ENCODE data around the gene C1QTNF12.

C1QTNF12 gene

GRCh38 chr1:1210726-1211540 lies 35.6 kb downstream of the C1QTNF12 start:
- in situ Hi-C loops (cut with HindIII; ENCODE audit: low sequenced_read_pairs), result no loop called here
- DNase-seq (ENCODE audit: low read depth, low spot score), result no peak
- H3K4me3 ChIP-seq (ENCODE audit: low read depth, low read length), result no peak overlapping the region
- TF ChIP-seq, protein P1, sequence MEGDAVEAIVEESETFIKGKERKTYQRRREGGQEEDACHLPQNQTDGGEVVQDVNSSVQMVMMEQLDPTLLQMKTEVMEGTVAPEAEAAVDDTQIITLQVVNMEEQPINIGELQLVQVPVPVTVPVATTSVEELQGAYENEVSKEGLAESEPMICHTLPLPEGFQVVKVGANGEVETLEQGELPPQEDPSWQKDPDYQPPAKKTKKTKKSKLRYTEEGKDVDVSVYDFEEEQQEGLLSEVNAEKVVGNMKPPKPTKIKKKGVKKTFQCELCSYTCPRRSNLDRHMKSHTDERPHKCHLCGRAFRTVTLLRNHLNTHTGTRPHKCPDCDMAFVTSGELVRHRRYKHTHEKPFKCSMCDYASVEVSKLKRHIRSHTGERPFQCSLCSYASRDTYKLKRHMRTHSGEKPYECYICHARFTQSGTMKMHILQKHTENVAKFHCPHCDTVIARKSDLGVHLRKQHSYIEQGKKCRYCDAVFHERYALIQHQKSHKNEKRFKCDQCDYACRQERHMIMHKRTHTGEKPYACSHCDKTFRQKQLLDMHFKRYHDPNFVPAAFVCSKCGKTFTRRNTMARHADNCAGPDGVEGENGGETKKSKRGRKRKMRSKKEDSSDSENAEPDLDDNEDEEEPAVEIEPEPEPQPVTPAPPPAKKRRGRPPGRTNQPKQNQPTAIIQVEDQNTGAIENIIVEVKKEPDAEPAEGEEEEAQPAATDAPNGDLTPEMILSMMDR (IDR thresholded peaks at IDR 0.05; ENCODE audit: low read depth, low read length), result no peak

GRCh38 chr1:1208713-1209433 lies 37.6 kb downstream of the C1QTNF12 start:
- DNase-seq (ENCODE audit: low read depth, low spot score), result no peak
- in situ Hi-C loops (cut with HindIII; ENCODE audit: low sequenced_read_pairs), result no loop called here
- no peak overlapping the region for H3K4me3 ChIP-seq (ENCODE audit: low read depth, low read length)
- TF ChIP-seq, protein P1 (IDR thresholded peaks at IDR 0.05; ENCODE audit: low read depth, low read length), result no peak

- in situ Hi-C loops (cut with HindIII; ENCODE audit: low sequenced_read_pairs), result no loop called here
- H3K4me3 ChIP-seq (ENCODE audit: low read depth, low read length), result no peak overlapping the region
- TF ChIP-seq, protein P1 (IDR thresholded peaks at IDR 0.05; ENCODE audit: low read depth, low read length), result no peak
- DNase-seq (ENCODE audit: low read depth, low spot score), result no peak
Measured at GRCh38 chr1:1207571-1207892, 39.0 kb downstream of the C1QTNF12 start.

DNA sequence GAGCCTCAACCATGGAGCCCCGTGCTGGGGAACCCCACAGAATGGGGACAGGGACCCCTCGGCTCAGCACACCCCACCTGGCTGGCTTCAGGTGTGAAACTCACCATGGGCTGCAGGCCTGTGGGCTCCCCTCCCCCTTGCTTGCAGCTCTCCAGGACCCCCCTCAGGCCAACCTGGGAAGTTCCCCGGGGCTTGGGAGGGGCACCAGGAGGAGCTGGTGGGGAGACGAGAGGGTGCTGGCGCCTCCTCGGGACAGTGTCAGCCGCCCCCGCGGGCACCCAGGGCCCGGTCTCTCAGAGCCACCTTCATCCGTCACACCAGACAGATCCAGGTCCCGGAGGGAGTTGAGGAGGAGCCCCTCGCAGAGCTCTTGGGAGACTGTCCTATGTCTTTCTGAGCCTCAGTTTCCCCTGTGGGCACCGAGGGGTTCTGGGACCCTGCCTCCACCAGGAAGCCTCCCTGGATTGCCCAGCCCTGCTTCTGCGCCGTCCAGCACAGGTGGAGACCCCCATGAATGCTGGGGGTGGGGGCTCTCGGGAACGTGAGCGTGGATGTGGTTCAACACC lies 39.5 kb downstream of the C1QTNF12 start:
- DNase-seq (ENCODE audit: low read depth, low spot score), result no peak
- H3K4me3 ChIP-seq (ENCODE audit: low read depth, low read length), result no peak overlapping the region

GRCh38 chr1:1206376-1206965 lies 40.1 kb downstream of the C1QTNF12 start, which contains the start of gene TNFRSF18:
TSS of gene TNFRSF18 (minus strand) at chr1:1206592. CDS start at chr1:1206571, 21 bp downstream.
- DNase-seq (ENCODE audit: low read depth, low spot score), result peak; percentile 5
- no peak within 1 kb of the TSS for H3K4me3 ChIP-seq (ENCODE audit: low read depth, low read length)
- TF ChIP-seq, protein P1 (IDR thresholded peaks at IDR 0.05; ENCODE audit: low read depth, low read length), result no peak
- in situ Hi-C loops (cut with HindIII; ENCODE audit: low sequenced_read_pairs), result no loop called here

More for the DNA sequence above, 39.5 kb downstream of the C1QTNF12 start:
- in situ Hi-C loops (cut with HindIII; ENCODE audit: low sequenced_read_pairs), result no loop called here
- TF ChIP-seq, protein P1 (IDR thresholded peaks at IDR 0.05; ENCODE audit: low read depth, low read length), result peak; percentile 7

DNA sequence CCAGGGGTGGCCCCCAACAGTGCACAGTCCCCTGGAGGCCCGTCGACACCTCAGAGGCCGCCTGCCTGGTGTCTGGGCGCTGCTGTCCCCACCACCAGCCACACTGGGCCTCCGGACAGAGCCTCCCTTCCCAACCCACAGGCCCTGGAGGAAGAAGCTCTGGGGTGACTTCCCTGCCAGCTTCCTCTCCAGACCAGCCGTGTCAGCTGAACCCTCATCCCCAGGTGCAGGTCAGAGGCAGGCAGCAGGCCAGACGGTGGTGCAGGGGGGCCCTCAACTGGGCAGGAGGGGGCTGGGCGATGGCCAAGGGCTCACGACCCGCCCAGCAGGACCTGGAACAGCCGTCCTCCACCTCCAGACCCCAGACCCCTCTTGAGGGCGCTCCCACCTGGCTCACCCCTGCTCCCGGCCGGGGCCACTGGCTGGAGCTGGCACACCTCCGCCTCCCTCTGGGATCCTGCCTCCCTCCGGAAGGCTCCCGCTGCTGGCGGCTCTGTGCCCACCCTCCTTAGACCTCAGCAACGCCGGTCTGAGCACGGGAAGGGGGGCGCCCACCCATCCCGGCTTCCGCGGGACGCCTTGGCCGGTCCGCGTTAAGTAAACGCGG lies 40.6 kb downstream of the C1QTNF12 start:
- H3K4me3 ChIP-seq (ENCODE audit: low read depth, low read length), result no peak overlapping the region
- TF ChIP-seq, protein P1 (IDR thresholded peaks at IDR 0.05; ENCODE audit: low read depth, low read length), result no peak
- DNase-seq (ENCODE audit: low read depth, low spot score), result no peak
- in situ Hi-C loops (cut with HindIII; ENCODE audit: low sequenced_read_pairs), result no loop called here

Data from astrocyte of the spinal cord (primary cell).